ENCODE results near the gene DCP1A. TPM values are rescaled to one million over a fixed set of nuclear protein-coding genes. Genes with fewer than 3 reads are reported as not detected.
"Not testable (repeated sequence)": the region's sequence is repeated elsewhere in the genome, so short reads cannot be mapped to it uniquely, and the experiment has no call there.

The DCP1A gene
- total RNA-seq, 1 experiment from 2014 or later: 18.6 TPM

DNA sequence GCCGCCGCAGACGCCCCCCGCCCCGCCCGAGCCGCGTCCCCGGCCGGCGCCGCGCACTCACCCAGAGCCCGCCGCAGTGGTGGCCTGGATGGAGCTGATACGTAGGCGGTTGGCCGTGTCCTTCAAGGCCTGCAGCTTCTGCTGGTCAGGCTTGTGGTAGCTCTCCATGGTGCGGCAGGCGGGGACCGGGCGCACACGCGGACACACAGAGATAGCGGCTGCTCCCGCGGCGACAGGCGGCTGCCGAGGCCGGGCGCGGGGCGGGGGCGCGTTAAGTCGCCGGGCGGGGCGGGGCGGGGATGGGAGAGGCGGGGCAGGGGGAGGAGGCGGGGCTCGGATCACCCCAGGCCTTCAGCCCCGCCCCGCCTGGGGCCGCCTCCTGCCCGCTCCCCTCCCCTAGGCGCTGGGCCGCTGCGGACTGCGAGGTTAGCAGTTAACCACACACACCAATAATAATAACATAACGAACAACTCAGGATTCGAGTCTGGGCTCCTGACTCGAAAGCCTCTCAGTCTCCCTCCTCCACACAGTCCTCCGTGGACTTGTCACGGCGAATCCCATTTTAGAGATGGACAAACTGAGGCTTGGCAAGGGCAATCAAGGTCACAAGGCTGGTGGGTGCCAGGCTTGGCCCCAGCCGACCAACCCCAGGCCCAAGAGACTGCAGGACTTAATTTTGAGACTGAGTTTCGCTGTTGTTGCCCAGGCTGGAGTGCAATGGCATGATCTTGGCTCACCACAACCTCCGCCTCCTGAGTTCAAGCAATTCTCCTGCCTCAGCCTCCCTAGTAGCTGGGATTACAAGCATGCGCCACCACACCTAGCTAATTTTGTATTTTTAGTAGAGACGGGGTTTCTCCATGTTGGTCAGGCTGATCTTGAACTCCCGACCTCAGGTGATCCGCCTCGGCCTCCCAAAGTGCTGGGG is 91.3 kb downstream of the DCP1A start, which contains the start of gene TKT:
Gene TKT (minus strand): TSS at position 248 of the 929 bp plus-strand sequence. CDS start 80 bp downstream, at position 168.
- in situ Hi-C loops (cut with HindIII; ENCODE audit: low pct_unique_long_range_greater_than_20kb, low sequenced_read_pairs): no loop called here

DNA sequence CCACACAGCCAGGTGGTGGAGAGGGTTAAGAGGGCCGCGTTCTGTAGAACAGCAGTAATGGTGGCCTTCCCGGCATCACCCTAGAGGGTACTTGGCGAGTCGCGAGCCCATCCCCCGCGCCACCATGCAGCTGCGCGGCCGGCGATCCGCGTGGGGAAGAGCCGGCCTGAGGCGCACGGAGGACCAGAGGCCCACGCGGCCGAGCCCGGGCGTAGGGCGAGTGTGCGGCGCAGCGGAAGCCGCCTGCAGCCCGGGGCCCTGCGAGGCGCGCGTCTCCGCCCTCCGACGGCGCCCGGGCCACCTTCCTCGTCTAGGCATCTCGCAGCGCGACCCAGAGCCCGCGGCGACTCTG is 91.9 kb downstream of the DCP1A start:
- DNase-seq (ENCODE audit: low read depth, low spot score): no peak
- in situ Hi-C loops (cut with HindIII; ENCODE audit: low pct_unique_long_range_greater_than_20kb, low sequenced_read_pairs): no loop called here

More for the DNA sequence above, 91.3 kb downstream of the DCP1A start, which contains the start of gene TKT:
- DNase-seq (ENCODE audit: low read depth, low spot score): peak; percentile 81

- DNase-seq (ENCODE audit: low read depth, low spot score): peak; percentile 77
Measured at GRCh38 chr3:53254509-53255422, 92.6 kb downstream of the DCP1A start.

GRCh38 chr3:53253707-53254508 is 93.4 kb downstream of the DCP1A start:
- DNase-seq (ENCODE audit: low read depth, low spot score): no peak
- in situ Hi-C loops (cut with HindIII; ENCODE audit: low pct_unique_long_range_greater_than_20kb, low sequenced_read_pairs): no loop called here

More at GRCh38 chr3:53254509-53255422, 92.6 kb downstream of the DCP1A start:
- in situ Hi-C loops (cut with HindIII; ENCODE audit: low pct_unique_long_range_greater_than_20kb, low sequenced_read_pairs): no loop called here

- in situ Hi-C loops (cut with HindIII; ENCODE audit: low pct_unique_long_range_greater_than_20kb, low sequenced_read_pairs); DNase-seq (ENCODE audit: low read depth, low spot score): not testable (repeated sequence)
Measured at GRCh38 chr3:53252947-53253322, 94.4 kb downstream of the DCP1A start.

- in situ Hi-C loops (cut with HindIII; ENCODE audit: low pct_unique_long_range_greater_than_20kb, low sequenced_read_pairs): no loop called here
- no peak for DNase-seq (ENCODE audit: low read depth, low spot score)
Measured at GRCh38 chr3:53252096-53252946, 95.0 kb downstream of the DCP1A start.

DNA sequence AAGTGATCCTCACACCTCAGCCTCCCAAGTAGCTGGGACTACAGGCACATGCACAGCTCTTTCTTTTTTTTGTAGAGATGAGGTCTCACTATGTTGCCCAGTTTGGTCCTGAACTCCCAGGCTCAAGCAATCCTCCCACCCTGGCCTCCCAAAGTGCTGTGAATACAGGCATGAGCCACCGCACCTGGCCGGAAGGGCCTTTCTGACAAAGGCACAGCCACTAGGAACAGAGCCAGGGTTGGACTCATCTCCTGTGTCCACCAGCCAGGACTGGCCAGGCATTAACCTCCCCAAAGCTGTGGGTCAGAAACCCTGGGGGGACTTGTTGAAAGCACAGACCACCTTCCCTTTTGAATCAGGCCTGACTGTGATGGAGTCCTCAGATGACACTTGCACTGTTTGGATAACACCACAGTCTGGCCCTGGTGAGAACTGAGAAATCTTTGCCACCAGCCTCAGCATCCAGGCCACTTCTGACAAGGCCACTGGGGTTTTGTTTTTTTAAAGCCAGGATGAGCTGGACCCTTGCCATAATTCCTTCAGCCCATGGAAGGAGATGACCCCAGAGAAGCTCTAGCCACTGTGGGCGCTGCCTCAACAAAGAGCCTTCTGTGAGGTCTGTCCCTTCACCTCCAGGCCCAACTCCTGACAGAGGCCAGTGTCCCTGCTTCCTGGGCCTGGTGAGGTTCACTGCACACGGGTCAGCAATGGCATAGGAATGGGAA is 96.3 kb downstream of the DCP1A start:
- peak; percentile 32 for DNase-seq (ENCODE audit: low read depth, low spot score)
- in situ Hi-C loops (cut with HindIII; ENCODE audit: low pct_unique_long_range_greater_than_20kb, low sequenced_read_pairs): no loop called here

DNA sequence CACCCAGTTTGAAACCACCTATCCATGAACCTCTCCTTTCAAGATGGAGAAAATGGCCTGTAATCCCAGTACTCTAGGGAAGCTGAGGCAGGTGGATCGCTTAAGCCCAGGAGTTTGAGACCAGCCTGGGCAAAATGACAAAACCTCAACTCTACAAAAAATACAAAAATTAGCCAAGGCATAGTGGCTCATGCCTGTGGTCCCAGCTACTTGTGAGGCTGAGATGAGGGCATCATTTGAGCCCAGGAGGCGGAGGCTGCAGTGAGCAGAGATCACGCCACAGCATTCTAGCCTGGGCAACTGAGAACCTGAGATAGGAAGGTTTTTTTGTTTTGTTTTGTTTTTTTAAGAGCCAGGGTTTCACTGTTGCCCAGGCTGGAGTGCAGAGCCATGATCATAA is 96.9 kb downstream of the DCP1A start:
- no peak for DNase-seq (ENCODE audit: low read depth, low spot score)
- in situ Hi-C loops (cut with HindIII; ENCODE audit: low pct_unique_long_range_greater_than_20kb, low sequenced_read_pairs): no loop called here

GRCh38 chr3:53248161-53248560 is 99.2 kb downstream of the DCP1A start:
- no peak for DNase-seq (ENCODE audit: low read depth, low spot score)
- in situ Hi-C loops (cut with HindIII; ENCODE audit: low pct_unique_long_range_greater_than_20kb, low sequenced_read_pairs): no loop called here

DNA sequence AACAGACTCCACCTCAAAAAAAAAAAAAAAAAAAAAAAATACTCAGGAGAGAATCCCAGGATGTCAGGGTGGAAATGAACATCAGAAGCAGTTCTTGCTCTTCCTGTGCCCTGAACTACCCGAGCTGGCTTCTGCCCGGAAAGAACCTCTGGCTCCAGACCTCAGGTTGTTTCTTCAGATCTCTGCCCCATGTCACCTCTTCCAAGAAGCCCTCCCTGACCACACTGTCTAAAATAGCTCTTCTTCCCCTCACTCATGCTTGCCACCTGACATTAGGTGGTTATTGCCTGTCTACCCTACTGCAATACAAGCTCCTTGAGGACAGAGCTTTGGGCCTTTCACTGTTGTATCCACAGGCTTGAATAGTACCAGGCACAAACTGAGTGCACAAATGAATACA is 99.7 kb downstream of the DCP1A start:
- no peak for DNase-seq (ENCODE audit: low read depth, low spot score)
- in situ Hi-C loops (cut with HindIII; ENCODE audit: low pct_unique_long_range_greater_than_20kb, low sequenced_read_pairs): no loop called here

GRCh38 chr3:53244271-53244670 is 103.1 kb downstream of the DCP1A start:
- no peak for DNase-seq (ENCODE audit: low read depth, low spot score)
- in situ Hi-C loops (cut with HindIII; ENCODE audit: low pct_unique_long_range_greater_than_20kb, low sequenced_read_pairs): no loop called here

DNA sequence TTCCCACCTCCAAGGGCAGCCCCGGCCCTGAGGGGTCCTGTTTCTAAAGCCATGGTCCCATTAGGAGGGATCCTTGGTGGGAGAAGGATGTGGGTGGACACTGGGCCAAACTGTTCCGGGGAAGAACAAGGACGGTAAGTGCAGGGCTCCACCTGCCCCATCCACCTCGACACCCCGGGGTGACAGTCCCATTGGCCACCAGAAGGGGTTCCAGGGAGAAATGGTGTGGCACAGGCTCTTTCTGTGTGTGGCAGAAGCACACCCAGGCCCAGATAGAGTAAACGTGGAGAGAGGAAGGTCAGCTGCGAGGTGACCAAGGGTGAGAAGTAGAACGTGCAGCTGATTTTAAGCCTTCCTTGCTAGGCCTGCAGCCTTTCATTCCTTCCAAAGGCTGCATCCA is 103.6 kb downstream of the DCP1A start:
- in situ Hi-C loops (cut with HindIII; ENCODE audit: low pct_unique_long_range_greater_than_20kb, low sequenced_read_pairs): no loop called here
- no peak for DNase-seq (ENCODE audit: low read depth, low spot score)

DNA sequence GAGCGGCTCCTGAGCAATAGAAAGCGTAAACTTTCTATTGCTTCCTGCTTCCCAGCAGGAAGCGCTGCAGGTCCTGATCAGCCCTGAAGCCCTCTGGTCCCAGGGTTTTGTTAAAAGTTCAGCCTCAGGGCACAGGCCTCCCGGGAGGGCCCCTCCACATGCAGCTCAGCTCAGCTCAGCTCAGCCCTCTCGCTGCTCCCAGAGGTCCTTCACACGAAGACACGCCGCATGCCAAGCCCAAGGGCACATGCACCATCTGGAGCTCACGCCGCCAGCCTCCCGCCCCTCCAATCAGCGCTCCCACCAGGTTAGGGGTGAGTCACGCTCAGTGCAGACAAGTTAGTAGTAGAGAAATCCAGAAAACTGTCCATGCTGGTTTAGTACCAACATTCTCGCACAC is 104.2 kb downstream of the DCP1A start:
- DNase-seq (ENCODE audit: low read depth, low spot score): no peak
- in situ Hi-C loops (cut with HindIII; ENCODE audit: low pct_unique_long_range_greater_than_20kb, low sequenced_read_pairs): no loop called here

GRCh38 chr3:53242642-53243041 is 104.7 kb downstream of the DCP1A start:
- in situ Hi-C loops (cut with HindIII; ENCODE audit: low pct_unique_long_range_greater_than_20kb, low sequenced_read_pairs): no loop called here
- no peak for DNase-seq (ENCODE audit: low read depth, low spot score)

DNA sequence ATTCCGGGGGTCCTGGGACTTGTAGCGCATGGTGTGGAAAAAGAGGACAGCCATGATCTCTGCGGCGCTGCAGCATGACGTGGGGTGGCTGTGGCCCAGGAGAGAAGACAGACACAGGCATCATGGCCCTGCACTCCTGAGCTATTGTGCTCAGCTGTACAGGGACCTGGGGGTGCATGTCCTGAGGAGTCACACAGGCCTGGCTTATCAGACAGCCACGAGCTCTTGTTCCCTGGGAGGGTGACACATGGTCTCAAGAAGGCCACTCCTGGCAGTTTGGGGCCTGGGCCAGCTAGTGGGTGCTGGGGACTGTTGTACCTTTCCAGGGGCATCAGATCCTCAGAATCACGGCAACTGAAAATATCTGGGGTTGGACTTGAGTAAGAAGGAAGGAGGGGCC is 105.2 kb downstream of the DCP1A start:
- no peak for DNase-seq (ENCODE audit: low read depth, low spot score)
- in situ Hi-C loops (cut with HindIII; ENCODE audit: low pct_unique_long_range_greater_than_20kb, low sequenced_read_pairs): no loop called here
